K562 (cell line): ENCODE results near the gene ASPRV1. TPM values are rescaled to one million over a fixed set of nuclear protein-coding genes. Genes with fewer than 3 reads are reported as not detected.

Experiments used
- ARID3B ChIP-seq: fragments of 250-450 bp; sonication (Bioruptor Pico); IDR thresholded peaks from 2 replicates; pipeline ENCODE4 v1.4.0; 2020; ENCODE audit warnings: borderline replicate concordance
- ATF7 ChIP-seq: fragments of 450-650 bp; IDR thresholded peaks from 2 replicates; pipeline ENCODE4 v1.7.1; 2014; ENCODE audit warnings: mild to moderate bottlenecking, moderate library complexity
- CCNT2 ChIP-seq: IDR thresholded peaks from 2 replicates; pipeline ENCODE4 v1.6.1; 2011; ENCODE audit warnings: borderline replicate concordance, low read depth, mild to moderate bottlenecking, moderate library complexity, mixed read lengths, low read length; ENCODE audit not compliant: insufficient read length; ENCODE audit errors: extremely low read depth
- CHD4 ChIP-seq: fragments of 200-600 bp; sonication (generic); IDR thresholded peaks from 3 replicates; pipeline ENCODE4 v1.6.1; 2012; ENCODE audit warnings: low read depth, mild to moderate bottlenecking, mixed read lengths, low read length, inconsistent platforms; ENCODE audit not compliant: insufficient read depth, insufficient replicate concordance, poor library complexity, severe bottlenecking
- ELF2 ChIP-seq: fragments of 250-450 bp; sonication (Bioruptor Pico); IDR thresholded peaks from 2 replicates; pipeline ENCODE4 v1.5.0; 2021; ENCODE audit warnings: mild to moderate bottlenecking
- MAFK ChIP-seq: IDR thresholded peaks from 2 replicates; pipeline ENCODE4 v1.6.1; 2011; ENCODE audit warnings: low read length, improper control_type of control experiment
- MEF2D ChIP-seq: conservative IDR thresholded peaks from 2 replicates; pipeline ENCODE4 v1.6.1; 2016; ENCODE audit warnings: low read depth, missing genetic modification characterization, missing compliant biosample characterization
- MTA2 ChIP-seq: fragments of 450-650 bp; IDR thresholded peaks from 2 replicates; pipeline ENCODE4 v1.6.1; 2016; ENCODE audit warnings: low read depth
- PBX2 ChIP-seq, 2 experiments: IDR thresholded peaks in 1 of 2; conservative IDR thresholded peaks in 1 of 2; 2 replicates each; pipeline ENCODE4 v1.6.1; 2016; ENCODE audit warnings: low read depth in 2 of 2, mild to moderate bottlenecking in 1 of 2, missing compliant biosample characterization in 1 of 2, missing genetic modification characterization in 1 of 2, moderate library complexity in 1 of 2
- PHF20 ChIP-seq: fragments of 450-650 bp; IDR thresholded peaks from 2 replicates; pipeline ENCODE4 v1.6.1; 2018; ENCODE audit not compliant: partially characterized antibody
- POLR2B ChIP-seq: fragments of 450-650 bp; IDR thresholded peaks from 2 replicates; pipeline ENCODE4 v1.6.1; 2018; ENCODE audit warnings: low read depth; ENCODE audit not compliant: partially characterized antibody
- POLR2G ChIP-seq: fragments of 200-400 bp; formaldehyde crosslinking; IDR thresholded peaks from 2 replicates; pipeline ENCODE4 v1.6.1; 2017; ENCODE audit warnings: low read depth, mild to moderate bottlenecking, antibody characterized with exemption, low read length, moderate library complexity
- SAP30 ChIP-seq: fragments of 200-600 bp; sonication (generic); IDR thresholded peaks from 2 replicates; pipeline ENCODE4 v1.6.1; 2012; ENCODE audit warnings: borderline replicate concordance, low read depth, mild to moderate bottlenecking, moderate library complexity, low read length, control low read depth, inconsistent platforms; ENCODE audit not compliant: insufficient read depth, poor library complexity, severe bottlenecking
- ZHX1 ChIP-seq: fragments of 150-350 bp; conservative IDR thresholded peaks from 2 replicates; pipeline ENCODE4 v1.6.1; 2014; ENCODE audit warnings: low read length
- ZNF134 ChIP-seq: fragments of 250-450 bp; sonication (Bioruptor Pico); conservative IDR thresholded peaks from 2 replicates; pipeline ENCODE4 v1.4.0; 2020
- ZNF354B ChIP-seq: fragments of 250-450 bp; sonication (Bioruptor Pico); IDR thresholded peaks from 2 replicates; pipeline ENCODE4 v1.4.0; 2020
- ZNF436 ChIP-seq: fragments of 250-450, 450-650 bp; sonication (Bioruptor Pico); formaldehyde crosslinking; IDR thresholded peaks from 2 replicates; pipeline ENCODE4 v1.7.0; 2020; ENCODE audit warnings: mild to moderate bottlenecking
- ZNF655 ChIP-seq: fragments of 250-450 bp; sonication (Bioruptor Pico); IDR thresholded peaks from 2 replicates; pipeline ENCODE4 v1.5.0; 2021
- ZNF785 ChIP-seq: fragments of 250-450 bp; sonication (Bioruptor Pico); IDR thresholded peaks from 2 replicates; pipeline ENCODE4 v1.4.0; 2020; ENCODE audit warnings: mild to moderate bottlenecking
- polyA plus RNA-seq, 8 experiments: library from polyadenylated mRNA; depleted of rRNA in 4 of 8; stranded (reverse) in 5 of 8; unstranded in 3 of 8; fragments of >200 nt; fragmentation: Nextera tagmentation in 2 of 8; fragmentation: Illumina TruSeq in 1 of 8; extraction: Ambion mirVana in 2 of 8; extraction: Trizol in 1 of 8; gene quantifications; 2 replicates each; pipeline versions ENCODE4 v1.2.1 to v1.2.3, GENCODE V29; 2011 to 2014; ENCODE audit warnings: inconsistent platforms in 1 of 8, missing spikeins in 1 of 8
- total RNA-seq, 7 experiments: library from RNA; depleted of rRNA in 6 of 7; stranded (reverse); fragments of >200 nt in 6 of 7; fragmentation: Illumina TruSeq in 2 of 7; extraction: Trizol in 2 of 7; gene quantifications; 2 replicates each; pipeline versions ENCODE4 v1.2.1 to v1.2.3, GENCODE V29; 2011 to 2021; ENCODE audit warnings: low replicate concordance in 1 of 7

ASPRV1 gene
- total and polyA plus RNA-seq, 9 of the 15 experiments (the other 6 are each of a cell fraction or from before 2014, with no cell fraction given): 0.17 to 0.72 (median 0.47) TPM; not detected in 1

- no peak for TF ChIP-seq ZHX1
- TF ChIP-seq ZNF354B: no peak
- peak; percentile 43; the same call in 1 of the 2 replicates for TF ChIP-seq MAFK
- TF ChIP-seq PHF20: no peak
- no peak for TF ChIP-seq PBX2 (CRISPR knock-in tag; IDR thresholded peaks at IDR 0.05; ENCODE audit: low read depth)
- no peak for TF ChIP-seq PBX2 (tag; conservative IDR thresholded peaks at IDR 0.05; ENCODE audit: low read depth)
- TF ChIP-seq POLR2B: peak; percentile 34
- TF ChIP-seq SAP30: no peak
- no peak for TF ChIP-seq ARID3B (CRISPR knock-in tag)
- TF ChIP-seq MEF2D (tag): no peak
- TF ChIP-seq MTA2: no peak
- TF ChIP-seq ELF2 (CRISPR knock-in tag): no peak
- TF ChIP-seq POLR2G: no peak
- no peak for TF ChIP-seq ZNF655 (CRISPR knock-in tag)
- TF ChIP-seq ZNF436 (CRISPR knock-in tag): no peak
- TF ChIP-seq ATF7: peak; percentile 45
- no peak for TF ChIP-seq CCNT2
- no peak for TF ChIP-seq ZNF785 (CRISPR knock-in tag)
- no peak for TF ChIP-seq CHD4
- TF ChIP-seq ZNF134 (CRISPR knock-in tag): no peak
Observed at GRCh38 chr2:69997015-69997830, 35.8 kb upstream of the ASPRV1 start (continued).
